ENCODE results near the gene PKP4.
"Not testable (repeated sequence)": the region's sequence is repeated elsewhere in the genome, so short reads cannot be mapped to it uniquely, and the experiment has no call there.

The PKP4 gene

DNA sequence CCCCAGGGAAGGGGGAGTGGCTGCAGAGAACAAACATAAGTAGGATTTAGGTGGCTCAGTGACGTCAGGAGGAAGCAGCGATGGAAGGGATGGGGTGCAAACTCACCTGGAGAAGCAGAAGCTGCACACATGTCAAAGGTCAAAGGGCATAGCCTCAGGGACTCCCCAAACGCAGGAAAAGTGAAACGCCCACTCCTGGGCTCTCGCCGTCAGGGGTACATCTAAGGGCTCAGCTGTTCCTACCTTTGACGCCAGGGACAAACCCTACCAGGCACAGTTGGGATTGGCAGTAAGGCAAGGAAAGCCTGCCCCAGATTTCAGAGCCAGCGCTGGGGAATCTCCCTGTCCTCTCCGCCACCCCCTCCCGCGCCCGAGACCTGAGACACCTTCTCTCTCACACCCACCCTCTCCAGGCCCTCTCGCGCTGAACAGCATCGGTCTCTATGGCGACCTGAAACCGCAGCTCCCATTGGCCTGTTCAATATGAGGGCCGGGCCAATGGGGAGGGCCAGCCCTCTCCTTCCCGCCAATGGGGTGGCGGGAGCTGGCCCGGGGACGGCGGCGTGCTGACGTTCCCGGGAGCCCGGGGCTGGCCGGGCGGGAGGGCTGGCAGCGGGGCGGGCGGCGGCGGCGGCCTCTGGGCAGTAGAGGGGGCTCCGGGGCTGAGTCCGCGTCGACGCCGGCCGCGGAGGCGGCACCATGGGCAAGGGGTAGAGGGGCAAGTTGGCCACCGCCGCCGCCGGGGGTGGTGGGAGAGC is at the start of gene PKP4, which contains the start of gene CCDC148:
Gene PKP4 (plus strand): TSS at position 644 of the 758 bp plus-strand sequence. CDS start 76,233 bp downstream, outside the sequence.
Gene CCDC148 (minus strand): TSS at position 445 of the 758 bp plus-strand sequence. CDS start 314 bp downstream, at position 131.
- peak; percentile 92 to 93 for DNase-seq

DNA sequence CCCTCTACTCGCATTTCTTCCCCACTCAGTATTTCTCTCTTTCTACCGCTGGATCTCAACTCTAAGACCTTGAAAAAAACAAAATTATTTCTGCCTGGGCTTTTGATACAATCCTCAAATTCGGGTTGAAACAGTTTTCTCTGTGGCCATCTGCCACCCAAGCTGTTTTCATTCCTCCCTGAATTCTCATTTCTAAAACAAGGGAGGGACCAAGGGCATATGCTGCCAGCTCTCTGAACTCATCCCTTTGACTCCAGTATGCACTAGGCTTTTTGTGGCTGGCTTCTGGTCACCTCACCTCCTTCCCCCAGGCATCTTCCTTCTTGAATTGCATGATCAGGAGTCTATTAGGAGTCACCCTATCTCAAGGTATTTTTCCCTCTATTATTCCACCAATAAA is 49.7 kb upstream of the PKP4 start:
- no peak for DNase-seq

GRCh38 chr2:158410132-158410531 is 46.6 kb upstream of the PKP4 start:
- DNase-seq, result no peak

GRCh38 chr2:158411748-158412147 is 45.0 kb upstream of the PKP4 start:
- no peak for DNase-seq

DNA sequence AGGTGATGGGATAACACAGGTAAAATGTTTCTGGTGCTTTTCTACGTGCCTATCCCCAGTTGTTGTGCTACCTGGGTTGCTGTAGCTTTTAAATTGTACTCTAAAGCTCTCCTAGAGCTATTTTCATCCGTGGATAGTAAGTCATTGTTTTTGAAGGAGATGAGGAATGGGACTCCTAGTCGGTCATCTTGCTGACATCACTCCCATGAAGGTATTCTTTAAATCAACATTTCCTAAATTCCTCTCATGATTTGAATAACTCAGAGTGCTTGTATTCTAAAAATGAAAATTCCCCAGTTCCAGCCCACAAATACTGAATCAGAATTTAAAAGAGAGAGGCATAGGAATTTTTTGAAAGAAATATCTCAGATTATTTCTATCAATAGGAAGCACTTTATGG is 44.5 kb upstream of the PKP4 start:
- no peak for DNase-seq

GRCh38 chr2:158413581-158413980 is 43.2 kb upstream of the PKP4 start:
- no peak for DNase-seq

GRCh38 chr2:158414538-158414937 is 42.2 kb upstream of the PKP4 start:
- no peak for DNase-seq

GRCh38 chr2:158432117-158432516 is 24.6 kb upstream of the PKP4 start:
- DNase-seq, result no peak

- DNase-seq, result not testable (repeated sequence)
Measured at GRCh38 chr2:158433716-158434115, 23.0 kb upstream of the PKP4 start.

DNA sequence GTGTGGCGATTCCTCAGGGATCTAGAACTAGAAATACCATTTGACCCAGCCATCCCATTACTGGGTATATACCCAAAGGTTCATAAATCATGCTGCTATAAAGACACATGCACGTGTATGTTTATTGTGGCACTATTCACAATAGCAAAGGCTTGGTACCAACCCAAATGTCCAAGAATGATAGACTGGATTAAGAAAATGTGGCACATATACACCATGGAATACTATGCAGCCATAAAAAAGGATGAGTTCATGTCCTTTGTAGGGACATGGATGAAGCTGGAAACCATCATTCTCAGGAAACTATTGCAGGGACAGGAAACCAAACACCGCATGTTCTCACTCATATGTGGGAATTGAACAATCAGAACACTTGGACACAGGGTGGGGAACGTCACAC is 17.7 kb upstream of the PKP4 start:
- not testable (repeated sequence) for DNase-seq

GRCh38 chr2:158443606-158444005 is 13.1 kb upstream of the PKP4 start:
- no peak for DNase-seq

DNA sequence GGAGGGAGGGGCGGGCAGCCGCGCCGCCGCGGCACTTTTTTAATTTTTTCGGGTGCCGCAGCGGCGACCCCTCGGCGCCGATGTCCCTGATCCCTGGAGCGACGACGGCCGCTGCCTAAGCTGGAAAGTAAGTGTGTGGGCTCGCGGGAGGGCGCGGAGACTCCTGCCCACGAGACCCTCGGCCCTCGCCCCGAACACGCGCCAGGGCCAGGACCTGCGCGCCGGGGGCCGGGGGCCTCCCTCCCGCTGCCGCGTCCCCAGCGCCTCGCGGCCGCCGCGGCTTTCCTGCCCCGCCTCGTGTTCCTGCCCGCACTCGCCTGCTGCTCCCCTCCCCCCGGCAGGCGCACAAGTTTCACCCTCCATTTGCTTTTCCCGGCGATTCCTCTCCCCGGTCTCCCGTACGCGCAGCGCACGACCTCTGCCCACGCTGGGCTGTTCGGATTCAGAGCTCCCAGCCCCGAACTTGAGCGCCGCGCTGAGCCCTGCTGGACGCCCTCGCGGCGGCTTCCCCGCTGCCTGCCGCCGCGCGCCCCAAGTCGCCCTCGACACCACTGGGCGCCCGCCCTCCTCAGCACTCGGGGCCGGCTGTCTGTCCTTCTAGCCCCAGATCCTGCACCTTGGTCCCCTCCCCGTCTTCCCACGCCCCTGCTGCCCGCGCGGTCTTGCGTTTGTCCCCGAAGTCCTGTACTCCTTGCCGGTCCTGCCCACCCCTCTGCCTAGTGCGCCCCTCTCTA is 507 bp downstream of the PKP4 start:
- peak; percentile 35 to 50 for DNase-seq

DNA sequence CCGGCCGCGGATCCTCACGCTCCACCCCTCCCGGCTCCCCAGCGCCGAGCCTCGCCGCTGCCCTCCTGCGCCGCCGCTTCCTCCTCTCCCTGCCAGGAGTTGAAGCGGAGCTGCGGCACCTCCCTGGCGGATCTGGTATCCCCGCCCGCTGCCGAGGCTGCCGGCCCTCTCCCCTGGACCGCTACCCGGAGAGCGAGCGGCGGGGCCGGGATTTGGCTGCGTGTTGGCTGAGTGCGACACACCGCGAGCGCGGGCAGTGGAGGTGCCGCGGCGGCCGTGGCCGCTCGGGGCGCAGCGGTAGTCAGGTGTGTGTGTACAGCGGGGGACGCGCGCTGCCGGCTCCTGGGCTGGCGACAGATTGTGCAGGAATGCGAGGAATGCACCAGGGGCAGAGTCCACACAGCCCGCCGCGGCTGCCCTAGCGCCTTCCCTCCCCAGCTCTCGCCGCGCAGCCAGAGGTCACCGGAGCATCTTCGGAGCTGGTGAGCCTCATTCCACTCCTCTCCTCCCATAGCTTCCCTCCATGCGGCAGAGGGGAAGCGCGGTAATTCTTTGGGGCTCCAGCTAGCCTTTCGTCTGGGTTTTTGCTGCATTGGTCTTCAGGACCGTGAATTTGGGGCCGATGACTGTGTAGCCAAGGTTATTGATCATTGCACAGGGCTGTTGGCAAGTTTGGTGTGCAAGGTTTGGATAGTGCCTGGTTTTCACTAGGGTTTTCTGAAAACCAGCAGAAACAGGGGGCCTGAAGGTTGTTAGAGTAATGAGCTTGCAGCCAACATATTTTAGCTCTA is 1.3 kb downstream of the PKP4 start:
- DNase-seq, result peak; percentile 58 to 63

- no peak for DNase-seq
Measured at GRCh38 chr2:158458617-158458920, 1.8 kb downstream of the PKP4 start.

DNA sequence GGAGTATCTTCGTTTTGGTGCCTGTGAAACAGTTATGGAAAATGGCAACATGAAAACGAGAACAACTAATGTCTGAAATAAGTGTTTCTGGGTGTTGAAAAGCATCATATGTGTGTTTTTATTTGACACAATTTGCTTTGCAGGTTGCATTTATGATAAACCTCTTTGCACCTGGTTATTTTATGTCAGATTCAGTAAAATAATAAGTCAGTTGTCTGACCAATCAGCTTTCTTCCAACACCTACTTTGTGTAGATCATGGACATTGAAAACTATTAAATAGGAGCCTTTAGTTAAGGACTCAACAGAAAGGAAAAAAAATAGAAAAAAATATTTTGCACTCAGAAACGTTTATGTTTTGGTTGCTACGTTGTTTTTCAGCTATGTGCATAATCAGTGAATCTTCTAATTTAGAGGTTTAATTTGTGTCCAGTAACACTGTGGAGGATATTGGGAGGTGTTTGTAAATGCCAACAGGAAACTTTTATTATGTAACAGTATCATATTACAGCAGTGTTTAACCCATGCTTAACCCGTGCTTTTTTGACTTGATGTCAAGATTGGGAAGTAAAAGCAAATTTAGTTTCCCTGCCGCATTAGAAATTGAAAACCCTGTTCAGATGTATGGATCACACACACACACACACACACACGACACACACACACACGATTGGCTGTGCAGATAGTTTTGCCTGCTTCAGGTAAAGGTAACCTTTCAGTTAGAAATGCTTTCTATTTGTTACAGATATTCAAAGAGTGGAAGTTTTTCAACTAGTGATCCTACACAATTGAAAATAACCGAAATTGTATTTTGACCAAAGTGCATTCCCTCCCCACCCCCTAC is 2.6 kb downstream of the PKP4 start:
- no peak for DNase-seq

DNA sequence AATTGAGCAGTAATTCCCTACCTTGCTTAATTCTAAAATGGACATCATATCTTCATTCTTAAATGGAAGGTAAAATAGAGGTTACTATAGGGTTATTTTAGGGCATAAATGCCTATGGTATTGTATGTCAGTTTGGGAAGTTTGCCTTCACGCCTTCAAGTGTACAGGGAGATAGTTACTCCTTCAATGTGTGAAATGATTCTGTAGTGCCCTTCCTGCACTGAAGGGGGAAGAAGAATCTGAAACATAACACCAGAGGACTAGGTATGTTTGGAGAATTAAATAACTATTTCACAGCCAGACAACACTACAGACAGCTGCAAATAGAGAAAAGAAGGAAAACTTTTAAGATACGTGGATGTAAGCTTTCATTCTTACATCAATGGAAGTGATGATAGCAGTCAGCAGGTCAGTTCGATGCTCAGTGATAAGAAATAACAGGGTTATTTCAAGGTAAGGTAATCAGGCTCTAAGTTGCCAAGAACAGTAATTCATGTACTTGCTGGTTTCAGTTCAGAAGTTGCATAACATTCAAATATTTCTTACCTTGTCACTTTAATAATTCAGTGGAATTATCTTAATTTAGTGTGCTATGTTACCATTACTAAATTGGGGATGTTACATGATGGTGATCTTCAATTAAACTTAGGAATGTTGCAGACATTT is 4.0 kb downstream of the PKP4 start:
- no peak for DNase-seq

GRCh38 chr2:158463496-158464095 is 6.8 kb downstream of the PKP4 start:
- no peak for DNase-seq

DNA sequence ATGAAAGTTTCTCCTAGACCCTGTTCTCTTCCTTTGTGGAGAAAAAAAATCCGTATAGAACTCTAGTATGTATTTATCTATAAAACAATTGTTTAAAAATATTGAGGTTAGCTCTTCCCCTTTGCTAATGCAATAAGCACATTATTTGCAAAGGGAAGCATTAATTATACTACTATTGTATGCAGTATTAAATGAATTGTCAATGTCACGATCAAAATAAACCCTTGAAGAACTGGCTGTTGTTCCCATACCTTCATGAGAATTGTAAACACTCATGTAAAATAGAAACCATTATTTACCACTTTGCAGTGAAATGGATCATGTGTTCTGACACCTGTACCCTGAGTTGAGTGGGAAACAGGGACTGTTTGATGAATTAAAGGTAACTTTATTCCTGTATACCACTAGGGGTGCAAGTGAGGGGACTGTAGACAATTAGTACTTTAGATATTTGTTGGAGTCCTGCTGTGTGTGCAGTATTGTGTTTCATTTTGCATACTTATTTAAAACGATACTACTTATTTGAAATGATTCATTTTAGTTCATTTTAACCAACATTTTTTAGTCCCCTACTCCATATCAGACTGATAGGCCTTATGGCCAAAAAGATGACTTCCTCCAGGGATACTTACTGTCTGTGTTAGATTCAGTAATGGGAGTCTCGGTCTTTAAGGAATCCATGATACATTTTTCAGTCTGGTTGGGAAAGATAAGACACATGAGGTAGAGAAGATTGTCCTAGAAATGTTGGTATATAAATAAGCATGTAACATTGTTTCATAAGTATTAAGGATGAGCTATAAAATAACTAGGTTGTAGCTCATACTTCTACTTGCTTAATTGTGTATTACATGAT is 7.9 kb downstream of the PKP4 start:
- peak in 1 of 2 donors; percentile 36 for DNase-seq

DNA sequence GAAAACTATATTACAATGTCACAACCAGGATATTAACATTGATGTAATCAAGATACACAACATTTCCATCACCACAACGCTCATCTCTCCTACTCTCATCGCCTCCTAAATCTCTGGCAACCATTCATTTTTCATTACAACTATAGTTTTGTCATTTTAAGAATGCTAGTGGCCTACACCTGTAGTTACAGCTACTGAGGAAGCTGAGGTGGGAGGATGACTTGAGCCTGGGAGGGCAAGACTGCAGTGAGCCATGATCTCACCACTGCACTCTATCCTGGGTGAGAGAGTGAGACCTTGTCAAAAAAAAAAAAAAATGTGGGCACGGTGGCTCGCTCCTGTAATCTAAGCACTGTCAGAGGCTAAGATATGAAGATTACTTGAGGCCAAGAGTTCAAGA is 10.5 kb downstream of the PKP4 start:
- DNase-seq, result no peak

- DNase-seq, result not testable (repeated sequence)
Measured at GRCh38 chr2:158472829-158473228, 16.1 kb downstream of the PKP4 start.

DNA sequence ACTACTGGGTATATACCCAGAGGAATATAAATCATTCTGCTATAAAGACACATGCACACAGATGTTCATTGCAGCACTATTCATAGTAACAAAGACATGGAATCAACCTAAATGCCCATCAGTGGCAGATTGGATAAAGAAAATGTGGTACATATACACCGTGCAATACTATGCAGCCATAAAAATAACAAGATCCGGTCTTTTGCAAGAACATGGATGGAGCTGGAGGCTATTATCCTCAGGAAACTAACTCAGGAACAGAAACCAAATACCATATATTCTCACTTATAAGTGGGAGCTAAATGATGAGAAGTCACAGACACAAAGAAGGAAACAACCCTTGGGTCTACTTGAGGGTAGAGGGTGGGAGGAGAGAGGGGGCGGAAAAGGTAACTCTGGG is 16.5 kb downstream of the PKP4 start:
- DNase-seq, result not testable (repeated sequence)

All from CD4-positive, alpha-beta T cell treated with Interleukin-1 beta for 1 hour (primary cell).